Measurements from ENCODE around the gene SMARCA2.

The SMARCA2 gene

GRCh38 chr9:2241836-2242741 lies 226.9 kb downstream of the SMARCA2 start:
- FAIRE-seq, result peak; percentile 60
- peak; percentile 43 for DNase-seq (ENCODE audit: insufficient read length, low spot score)
- TF ChIP-seq SPI1 (IDR thresholded peaks at IDR 0.05; ENCODE audit: low read depth, low read length) (no peak), PAX5 (IDR thresholded peaks at IDR 0.05; ENCODE audit: insufficient read depth, low read length, severe bottlenecking) (no peak), POLR2A (IDR thresholded peaks at IDR 0.05; ENCODE audit: low read depth, low read length) (no peak), POLR2AphosphoS5 (IDR thresholded peaks at IDR 0.05; ENCODE audit: low read depth, low read length) (no peak), POU2F2 (IDR thresholded peaks at IDR 0.05; ENCODE audit: low read depth, low read length) (no peak), TAF1 (IDR thresholded peaks at IDR 0.05; ENCODE audit: low read depth, low read length) (no peak)

- TF ChIP-seq POU2F2 (IDR thresholded peaks at IDR 0.05; ENCODE audit: low read depth, low read length) (no peak), POLR2AphosphoS5 (IDR thresholded peaks at IDR 0.05; ENCODE audit: low read depth, low read length) (no peak), SPI1 (IDR thresholded peaks at IDR 0.05; ENCODE audit: low read depth, low read length) (no peak), PAX5 (IDR thresholded peaks at IDR 0.05; ENCODE audit: insufficient read depth, low read length, severe bottlenecking) (no peak), POLR2A (IDR thresholded peaks at IDR 0.05; ENCODE audit: low read depth, low read length) (no peak), TAF1 (IDR thresholded peaks at IDR 0.05; ENCODE audit: low read depth, low read length) (no peak)
- FAIRE-seq (peak; percentile 59), DNase-seq (ENCODE audit: insufficient read length, low spot score) (no peak)
Observed at GRCh38 chr9:2242831-2243330, 227.7 kb downstream of the SMARCA2 start.

All from GM12891 (cell line).